GM12874 (cell line): ENCODE data around the gene NAA15.
A peak's percentile ranks its signal among the peaks of the same experiment; 100 is the strongest.

Experiments
- CTCF ChIP-seq: IDR thresholded peaks from 2 replicates; pipeline ENCODE4 v1.5.1; 2011; ENCODE audit warnings: low read depth, mild to moderate bottlenecking, control low read depth, low read length, moderate library complexity; ENCODE audit not compliant: insufficient read depth

NAA15 gene

GRCh38 chr4:139410312-139410711, 109.0 kb downstream of the NAA15 start:
- no peak for TF ChIP-seq CTCF

GRCh38 chr4:139416073-139416673, 114.9 kb downstream of the NAA15 start:
- peak; percentile 45; the same call in 1 of the 2 replicates for TF ChIP-seq CTCF

- TF ChIP-seq CTCF = no peak
These were observed 118.1 kb downstream of the NAA15 start for GRCh38 chr4:139419388-139419914.

GRCh38 chr4:139420652-139421051, 119.3 kb downstream of the NAA15 start:
- no peak for TF ChIP-seq CTCF

- TF ChIP-seq CTCF = no peak
These were observed 134.8 kb downstream of the NAA15 start for GRCh38 chr4:139436122-139436521.

- TF ChIP-seq CTCF = no peak
These were observed 136.8 kb downstream of the NAA15 start for GRCh38 chr4:139438141-139438540.

GRCh38 chr4:139441029-139441428, 139.7 kb downstream of the NAA15 start:
- TF ChIP-seq CTCF = no peak

- no peak for TF ChIP-seq CTCF
These were observed 142.4 kb downstream of the NAA15 start for GRCh38 chr4:139443661-139444060.
